SJSA1 (cell line): ENCODE data around the gene IPMK. TPM values are rescaled to one million over a fixed set of nuclear protein-coding genes. Genes with fewer than 3 reads are reported as not detected.

ENCODE experiments used
- DNase-seq, 2 experiments: peaks; one replicate each; pipeline ENCODE4 v3.0.0-alpha.2; 2015 to 2020; ENCODE audit warnings: low spot score in 2 of 2, low read depth in 1 of 2
- H3K27ac ChIP-seq: fragments of 250-450 bp; sonication (Bioruptor Pico); 2 replicates; pipeline ENCODE4 v1.5.1; 2020; ENCODE audit warnings: mild to moderate bottlenecking, moderate library complexity
- H3K27me3 ChIP-seq: fragments of 250-450 bp; sonication (Bioruptor Pico); replicated peaks from 2 replicates; pipeline ENCODE4 v1.5.1; 2020; ENCODE audit warnings: mild to moderate bottlenecking, moderate library complexity
- H3K36me3 ChIP-seq: fragments of 250-450 bp; sonication (Bioruptor Pico); 2 replicates; pipeline ENCODE4 v1.5.1; 2020; ENCODE audit warnings: mild to moderate bottlenecking
- H3K4me1 ChIP-seq: fragments of 250-450 bp; sonication (Bioruptor Pico); replicated peaks from 2 replicates; pipeline ENCODE4 v1.6.1; 2021; ENCODE audit warnings: mild to moderate bottlenecking
- H3K4me3 ChIP-seq: fragments of 250-450 bp; sonication (Bioruptor Pico); 2 replicates; pipeline ENCODE4 v1.5.1; 2020; ENCODE audit warnings: mild to moderate bottlenecking
- H3K9me3 ChIP-seq: fragments of 250-450 bp; sonication (Bioruptor Pico); replicated peaks from 2 replicates; pipeline ENCODE4 v1.5.1; 2020; ENCODE audit warnings: mild to moderate bottlenecking
- total RNA-seq: library from RNA; depleted of rRNA; stranded (reverse); fragments of >200 nt; shearing (Covaris generic); gene quantifications from 2 replicates; pipeline ENCODE4 v1.2.3, GENCODE V29; 2014; rRNA removed

IPMK gene
- total RNA-seq, 1 experiment from 2014 or later = 5.8 TPM

DNA sequence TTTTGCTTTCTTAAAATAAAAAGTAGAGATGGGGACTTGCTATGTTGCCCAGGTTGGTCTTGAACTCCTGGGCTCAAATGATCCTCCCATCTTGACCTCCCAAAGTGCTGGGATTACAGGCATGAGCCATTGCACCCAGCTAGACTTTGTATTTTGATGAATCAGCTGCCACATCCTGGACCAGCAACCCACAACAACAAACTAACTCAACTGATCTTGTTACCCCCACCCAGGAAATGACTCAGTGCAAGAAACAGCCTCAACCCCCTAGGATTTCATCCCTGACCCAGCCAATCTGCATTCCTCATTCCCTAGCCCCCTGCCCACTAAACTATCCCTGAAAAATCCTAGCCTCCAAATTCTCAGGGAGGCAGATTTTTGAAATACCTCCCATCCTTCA, 123.8 kb downstream of the IPMK start:
- Histone ChIP-seq H3K9me3 (peaks cover 2% of the 10 kb centered on the region; the same call in 1 of the 2 replicates), H3K36me3 (no peaks in the 10 kb centered on the region), H3K4me3 (no peak overlapping the region), H3K4me1 (no peaks in the 10 kb centered on the region), H3K27me3 (no peaks in the 10 kb centered on the region), H3K27ac (no peak overlapping the region)
- DNase-seq = no peak

Other genes with a start within 250 kb of the IPMK start
- 38.5 and 52.3 TPM in 2 replicates for gene CISD1, start 1.3 kb upstream of the IPMK start, total RNA-seq
- 17.1 and 23.3 TPM in 2 replicates for gene UBE2D1, start 67.1 kb upstream of the IPMK start, total RNA-seq
- gene TFAM, start 117.5 kb upstream of the IPMK start, total RNA-seq = 26.8 and 30.4 TPM in 2 replicates
- 27.8 and 46.9 TPM in 2 replicates for gene BICC1, start 245.0 kb upstream of the IPMK start, total RNA-seq